HL-60/S4 (cell line): ENCODE results near the gene MUC5B.

Experiments
- in situ Hi-C: fragments of 300-500 bp; cut with MboI; formaldehyde crosslinking; loops from 2 replicates; pipeline ENCODE4 v1.14.3; 2022; ENCODE audit warnings: low sequenced_read_pairs

The MUC5B gene

DNA sequence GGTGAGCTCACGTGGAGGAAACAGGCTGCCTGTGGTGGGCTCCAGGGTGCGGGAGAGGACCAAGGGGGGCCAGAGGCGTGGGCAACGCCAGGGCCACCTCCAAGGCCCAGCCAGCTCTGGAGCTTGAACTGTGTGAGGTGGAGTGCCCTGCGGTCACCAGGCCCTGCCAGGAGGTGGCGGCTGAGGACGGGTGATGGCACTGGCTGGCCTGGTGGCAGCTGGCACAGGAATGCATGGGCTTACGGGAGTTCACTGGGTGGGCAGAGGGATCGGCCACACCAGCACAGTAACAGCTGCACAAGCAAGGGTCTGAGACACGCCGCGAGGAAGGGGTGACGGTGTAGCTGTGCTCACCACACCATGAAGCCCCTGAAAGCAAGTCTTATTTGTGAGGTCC lies 70.8 kb downstream of the MUC5B start:
- in situ Hi-C loops, result no loop called here

DNA sequence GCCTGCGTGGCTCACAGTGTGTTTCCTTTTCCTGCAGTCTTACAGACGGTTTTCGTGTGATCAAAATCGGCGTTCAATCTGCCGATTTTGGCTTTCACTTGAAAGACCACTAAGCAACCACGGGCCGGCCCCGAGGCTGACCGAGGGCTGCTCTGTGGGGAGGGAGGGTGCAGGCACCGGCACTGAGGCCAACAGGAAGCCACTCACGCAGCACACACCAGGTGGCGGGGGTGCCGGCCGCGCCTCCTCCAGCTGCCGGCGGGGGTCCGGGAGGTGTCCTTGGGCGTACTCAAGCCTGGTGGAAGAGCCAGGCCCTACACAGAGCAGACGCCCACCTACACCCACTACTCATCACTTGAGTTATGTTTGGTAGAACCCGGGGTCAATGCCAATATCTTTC lies 72.2 kb downstream of the MUC5B start:
- in situ Hi-C loops, result no loop called here

DNA sequence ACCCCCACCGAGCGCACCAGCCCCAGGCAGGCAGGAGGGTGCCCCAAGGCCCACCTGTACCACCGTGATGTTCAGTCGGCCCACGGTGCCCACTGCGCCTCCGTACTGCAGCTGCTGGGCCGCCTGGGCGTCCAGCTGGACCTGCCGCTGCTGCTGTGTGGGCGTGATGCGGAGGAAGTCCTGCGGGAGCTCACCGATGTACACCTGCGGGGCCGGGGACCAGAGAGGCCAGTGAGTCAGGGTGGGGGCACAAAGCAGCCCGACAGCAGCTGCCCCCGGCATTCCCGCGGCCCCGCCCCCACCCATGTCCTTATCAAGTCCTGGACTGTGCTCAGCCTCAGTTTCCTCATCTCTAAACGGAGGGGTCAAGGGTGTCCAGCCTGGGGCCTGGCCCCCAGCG lies 72.7 kb downstream of the MUC5B start:
- in situ Hi-C loops, result no loop called here

DNA sequence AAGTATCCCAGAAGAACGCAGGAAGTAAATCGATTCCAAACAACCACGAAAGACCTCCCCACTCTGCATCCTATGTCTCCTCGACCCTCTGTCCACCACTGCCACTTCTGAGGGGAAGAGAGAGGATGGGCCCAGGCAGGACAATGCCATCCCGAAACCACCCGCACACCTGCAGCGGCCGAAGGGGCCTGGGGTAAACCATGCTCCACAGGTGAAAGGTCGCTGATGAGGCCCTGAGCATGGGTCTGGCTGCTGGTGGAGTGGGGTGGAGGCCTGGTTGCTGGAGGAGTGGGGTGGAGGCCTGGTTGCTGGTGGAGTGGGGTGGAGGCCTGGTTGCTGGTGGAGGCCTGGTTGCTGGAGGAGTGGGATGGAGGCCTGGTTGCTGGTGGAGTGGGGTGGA lies 73.4 kb downstream of the MUC5B start:
- in situ Hi-C loops, result no loop called here

DNA sequence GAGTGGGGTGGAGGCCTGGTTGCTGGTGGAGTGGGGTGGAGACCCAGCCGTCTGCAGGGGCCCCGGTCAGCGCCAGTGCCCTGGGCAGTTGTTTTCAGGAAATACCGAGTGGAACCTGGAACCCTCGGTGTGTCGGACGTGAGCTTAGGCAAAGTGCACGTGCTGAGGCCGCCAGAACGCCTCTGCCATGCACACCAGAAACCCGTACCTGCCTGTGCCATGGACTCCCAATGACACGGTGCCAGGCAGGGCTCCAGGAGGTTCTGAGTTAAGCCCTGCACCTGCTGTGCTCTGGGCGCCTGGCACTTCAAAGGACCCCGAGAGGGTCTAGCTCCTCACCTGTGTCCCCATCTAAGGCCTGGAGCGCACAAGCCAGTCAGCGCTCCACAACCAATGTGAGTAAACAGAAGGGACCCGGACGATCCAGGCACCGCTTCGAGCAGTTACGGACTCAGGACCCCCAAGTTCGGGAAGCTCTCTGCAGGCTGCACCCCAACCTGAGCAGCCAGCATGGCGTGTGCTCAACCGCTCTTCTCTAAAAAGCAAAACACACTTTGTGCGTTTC lies 74.2 kb downstream of the MUC5B start:
- in situ Hi-C loops, result no loop called here

DNA sequence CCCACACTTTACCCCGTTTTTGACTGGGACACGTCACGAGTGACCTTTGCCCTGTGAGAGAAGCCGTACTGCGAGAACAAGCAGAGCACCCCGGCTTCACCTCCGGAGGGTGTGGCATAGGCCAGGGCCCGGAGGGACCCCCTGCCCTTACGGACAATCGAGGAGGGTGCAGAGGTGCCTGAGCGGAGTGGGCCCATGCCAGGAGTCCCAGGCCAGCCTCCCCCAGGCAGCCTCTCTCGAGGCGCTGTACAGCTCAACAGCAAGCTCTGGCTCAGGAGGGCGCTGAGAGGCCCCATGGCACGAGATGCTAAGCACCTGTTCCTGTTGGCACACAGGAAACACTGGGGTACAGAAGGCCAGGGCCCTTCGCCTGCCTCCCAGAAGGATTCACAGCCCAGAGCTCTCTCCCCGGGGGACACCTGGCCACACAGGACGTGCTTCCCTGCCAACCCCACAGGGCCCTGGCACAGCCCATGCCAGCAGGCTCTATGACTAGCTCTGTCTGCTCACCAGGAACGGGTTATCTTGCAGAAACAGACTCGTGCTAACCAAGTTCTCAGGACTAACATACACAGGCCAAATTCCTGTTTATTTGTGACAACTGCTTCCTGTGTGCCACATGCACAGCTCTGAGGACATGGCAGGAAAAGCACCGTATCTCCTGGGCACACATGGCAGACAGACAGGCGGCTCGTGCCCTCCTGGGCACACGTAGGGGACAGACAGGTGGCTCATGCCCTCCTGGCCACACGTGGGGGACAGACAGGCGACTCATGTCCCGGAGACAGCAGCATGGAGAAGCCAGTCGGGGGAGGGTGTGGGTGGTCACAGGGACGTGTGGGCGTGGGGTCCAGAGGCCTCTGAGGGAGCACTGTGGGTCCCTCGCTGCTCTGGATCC lies 75.0 kb downstream of the MUC5B start:
- in situ Hi-C loops, result no loop called here

DNA sequence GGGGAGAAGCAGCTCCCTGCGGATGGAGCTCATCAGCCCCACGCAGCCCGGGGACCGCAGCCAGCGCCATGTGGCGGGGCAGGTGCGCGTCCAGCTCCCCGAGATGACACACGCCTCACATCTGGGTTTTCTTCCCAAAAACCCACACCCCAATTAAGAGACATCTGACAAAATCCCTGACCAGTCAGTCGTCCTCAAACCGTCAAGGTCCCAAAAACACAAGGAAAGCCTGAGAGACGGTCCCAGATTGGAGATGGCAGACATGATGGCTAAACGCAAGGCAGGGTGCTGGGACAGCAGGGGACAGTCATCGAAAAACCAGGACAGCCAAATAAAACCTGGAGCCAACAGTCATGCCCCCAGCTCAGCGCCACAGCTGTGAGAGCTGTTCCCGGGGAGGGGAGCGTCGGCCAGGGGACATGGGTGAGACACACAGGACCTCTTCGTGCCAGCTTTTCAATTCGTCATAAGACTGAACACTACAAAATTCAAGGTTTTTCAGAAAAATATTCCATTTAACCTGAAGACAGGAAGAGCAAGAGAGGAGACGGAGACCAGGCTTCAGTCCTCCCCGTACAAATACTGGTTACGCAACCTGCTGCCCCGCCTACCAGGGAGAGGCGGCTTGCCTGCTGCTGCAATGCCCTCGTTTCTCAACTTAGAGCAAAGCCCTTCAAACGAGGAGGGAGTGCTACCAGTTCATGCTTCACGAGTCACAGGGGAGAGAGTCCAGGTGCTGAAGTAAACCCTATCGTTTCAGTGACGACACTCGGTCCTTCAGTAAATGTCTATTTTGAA lies 76.0 kb downstream of the MUC5B start:
- in situ Hi-C loops, result no loop called here

DNA sequence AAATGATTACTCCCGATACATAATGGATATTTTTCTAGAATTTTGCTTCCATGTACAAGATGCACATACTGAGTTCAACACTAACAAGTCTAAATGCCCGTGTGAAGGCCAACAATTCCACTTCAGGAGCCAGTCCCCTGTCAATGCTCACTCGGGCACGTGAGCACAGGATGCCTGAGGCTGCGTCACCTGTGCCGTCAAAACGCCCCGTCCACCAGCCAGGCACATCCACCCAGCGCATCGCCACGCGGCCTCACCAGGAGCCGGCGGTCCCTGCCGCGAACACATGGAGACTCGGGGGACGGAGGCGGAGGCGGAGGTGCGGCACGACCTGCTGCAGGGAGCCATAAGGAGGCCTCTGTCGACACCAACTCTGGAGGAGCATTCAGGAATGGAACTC lies 76.8 kb downstream of the MUC5B start:
- in situ Hi-C loops, result no loop called here

DNA sequence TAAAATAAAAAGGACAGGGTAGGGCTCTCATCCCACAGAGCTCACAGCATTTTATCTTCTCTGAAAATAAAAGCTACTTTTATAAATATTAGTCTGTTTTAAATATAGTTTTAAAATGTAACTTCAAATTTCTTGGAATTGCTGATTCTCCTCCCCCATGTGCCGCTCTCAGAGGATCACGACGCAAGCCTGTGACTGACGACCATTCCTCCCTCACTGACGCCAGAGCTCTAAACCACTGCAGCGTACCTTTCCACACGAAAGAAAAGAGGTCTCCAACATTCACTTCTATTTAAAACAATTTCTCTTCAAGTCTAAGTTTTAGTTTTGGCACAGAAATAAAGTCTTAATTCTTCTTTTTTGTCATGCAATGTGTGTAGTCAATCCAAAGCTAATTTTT lies 77.3 kb downstream of the MUC5B start:
- in situ Hi-C loops, result no loop called here

DNA sequence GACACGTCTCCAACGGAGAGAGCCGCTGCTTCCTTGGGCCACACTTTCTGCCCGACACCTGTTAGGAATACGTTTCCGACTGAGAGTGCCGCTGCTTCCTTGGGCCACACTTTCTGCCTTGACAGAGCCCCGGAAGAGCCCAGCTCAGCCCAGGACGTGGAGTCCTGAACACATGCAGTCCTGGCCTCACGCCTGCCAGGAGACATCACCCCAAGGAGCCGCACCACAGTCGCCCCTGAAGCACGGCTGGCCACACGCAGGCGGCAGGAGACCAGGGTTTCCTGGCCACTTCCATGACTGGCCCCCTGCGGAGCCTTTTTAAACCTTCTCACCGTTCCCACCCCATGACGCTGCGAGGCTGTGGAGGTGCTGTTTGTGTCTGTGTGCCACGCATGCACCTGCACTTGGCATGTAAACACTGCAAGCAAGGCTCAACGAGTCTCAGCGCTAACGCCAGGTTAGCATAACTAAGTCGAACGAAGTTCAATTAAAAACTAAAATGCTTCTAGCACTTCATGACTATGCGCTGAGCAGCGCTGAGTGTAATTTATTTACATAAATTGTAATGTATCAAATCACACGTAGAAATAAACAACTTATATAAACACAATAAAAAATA lies 77.8 kb downstream of the MUC5B start:
- in situ Hi-C loops, result no loop called here

DNA sequence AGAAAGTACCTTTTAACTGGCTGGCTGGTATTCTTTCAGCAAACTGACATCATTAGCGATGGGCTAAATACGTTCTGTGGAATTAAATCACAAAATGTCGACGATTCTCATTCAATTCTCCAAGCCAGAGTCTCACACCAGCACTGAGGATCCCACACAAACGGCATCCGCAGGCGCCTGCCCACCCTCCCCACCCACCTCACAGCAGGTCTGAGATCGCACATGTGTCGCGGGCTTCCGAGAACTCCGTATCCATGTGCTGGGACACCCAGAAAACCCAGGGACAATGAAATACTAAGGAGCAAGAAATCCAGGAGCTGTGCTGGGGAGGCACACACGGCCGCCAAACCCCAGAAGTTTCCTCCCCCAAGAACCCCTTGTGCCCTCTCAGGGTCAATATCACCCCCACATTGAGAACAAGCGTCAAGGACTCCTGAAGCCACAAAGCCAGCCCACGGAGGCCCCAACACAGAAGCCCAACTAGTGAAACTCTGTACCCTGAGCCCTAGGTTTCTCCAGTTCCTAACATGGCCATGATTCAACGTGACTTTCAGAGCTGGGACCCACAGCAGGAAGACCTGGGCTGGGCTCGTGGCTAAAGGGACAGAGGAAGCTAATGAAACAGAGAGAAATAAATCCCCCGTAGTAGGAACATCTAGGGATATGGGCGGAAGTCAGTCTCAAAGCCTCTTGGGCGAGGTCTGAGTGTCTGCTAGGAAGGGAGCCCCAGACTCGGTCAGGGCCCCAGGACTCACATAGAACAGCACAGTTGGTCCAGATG lies 78.5 kb downstream of the MUC5B start:
- in situ Hi-C loops, result no loop called here

DNA sequence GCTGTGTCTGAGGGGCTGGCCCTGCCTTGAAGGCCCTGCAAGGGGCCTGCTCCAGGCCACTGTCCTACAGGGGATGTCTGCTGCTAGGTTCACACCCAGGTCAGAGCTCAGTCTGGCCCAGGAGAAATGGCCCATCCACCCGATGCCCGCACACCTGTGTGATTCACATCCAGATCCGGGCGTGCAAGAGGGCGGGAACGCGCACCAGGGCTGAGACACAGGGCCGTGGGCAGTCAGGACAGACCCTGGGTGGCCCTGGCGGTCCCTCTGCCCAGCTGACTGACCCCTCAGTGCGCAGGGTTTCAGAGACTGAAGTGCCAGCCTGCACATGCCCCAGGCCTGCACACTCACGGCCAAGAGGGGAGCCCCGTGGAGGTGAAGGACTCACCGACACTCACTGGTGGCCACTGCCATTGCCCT lies 79.2 kb downstream of the MUC5B start:
- in situ Hi-C loops, result no loop called here

DNA sequence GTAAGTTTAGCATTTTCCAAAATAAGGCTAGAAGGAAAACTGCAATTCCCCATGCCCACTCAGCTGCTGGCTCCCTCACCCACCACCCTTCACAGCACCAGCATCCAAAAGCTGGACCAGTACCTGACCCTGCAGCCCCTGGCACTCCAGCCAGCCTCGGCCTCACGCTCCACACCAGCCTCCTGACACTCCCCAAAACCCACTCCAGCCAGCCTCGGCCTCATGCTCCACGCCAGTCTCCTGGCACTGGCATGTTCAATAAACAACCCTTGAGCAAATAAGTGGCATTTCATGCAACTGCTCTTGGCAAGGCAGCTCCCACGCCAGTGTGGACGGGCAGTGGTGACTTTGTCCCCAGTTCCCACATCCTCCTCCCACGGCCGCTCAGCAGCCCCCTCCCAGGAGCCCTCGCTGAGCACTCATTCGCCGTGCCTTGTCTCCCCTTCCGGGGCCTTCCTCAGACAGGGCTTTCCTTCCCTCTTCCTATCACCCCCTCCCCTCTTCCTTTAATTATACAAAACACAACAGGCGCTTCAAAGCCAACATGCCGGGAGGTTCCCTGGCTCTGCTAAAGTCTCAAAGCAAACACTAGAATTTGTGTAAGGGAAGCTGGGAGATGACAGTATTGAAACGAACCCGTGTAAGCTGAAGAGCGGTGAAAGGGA lies 79.7 kb downstream of the MUC5B start:
- in situ Hi-C loops, result no loop called here

DNA sequence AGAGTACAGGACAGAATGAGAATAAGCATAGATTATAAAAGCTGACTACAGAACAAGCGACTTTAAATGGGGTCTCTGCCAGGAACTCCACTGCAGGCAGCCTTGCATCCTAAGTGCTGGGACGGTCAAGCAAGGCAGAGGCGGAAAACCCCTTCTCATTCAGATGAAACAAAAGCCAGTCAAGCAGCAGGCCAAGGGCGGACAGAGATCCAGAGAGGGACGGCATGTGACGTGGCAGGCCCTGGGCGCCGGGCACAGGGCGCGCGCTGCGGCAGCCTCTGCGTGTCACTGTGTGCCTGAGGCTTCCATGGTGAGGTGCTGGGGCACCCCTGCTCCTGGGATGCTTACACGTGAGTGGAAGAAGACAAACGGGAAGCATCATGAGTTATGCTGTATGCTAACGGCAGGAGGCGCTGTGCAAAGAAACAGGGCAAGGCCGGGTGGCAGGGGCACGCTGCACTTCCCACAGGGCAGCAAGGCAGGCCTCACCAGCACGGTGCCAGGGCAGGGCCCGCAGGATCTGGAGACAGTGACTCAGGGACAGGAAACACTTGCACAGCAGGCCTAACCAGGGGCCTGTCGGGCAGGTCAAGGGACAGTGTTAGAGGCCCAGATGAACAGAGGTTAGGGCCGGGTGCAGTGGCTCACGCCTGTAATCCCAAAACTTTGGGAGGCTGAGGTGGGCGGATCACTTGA lies 80.4 kb downstream of the MUC5B start:
- in situ Hi-C loops, result no loop called here

DNA sequence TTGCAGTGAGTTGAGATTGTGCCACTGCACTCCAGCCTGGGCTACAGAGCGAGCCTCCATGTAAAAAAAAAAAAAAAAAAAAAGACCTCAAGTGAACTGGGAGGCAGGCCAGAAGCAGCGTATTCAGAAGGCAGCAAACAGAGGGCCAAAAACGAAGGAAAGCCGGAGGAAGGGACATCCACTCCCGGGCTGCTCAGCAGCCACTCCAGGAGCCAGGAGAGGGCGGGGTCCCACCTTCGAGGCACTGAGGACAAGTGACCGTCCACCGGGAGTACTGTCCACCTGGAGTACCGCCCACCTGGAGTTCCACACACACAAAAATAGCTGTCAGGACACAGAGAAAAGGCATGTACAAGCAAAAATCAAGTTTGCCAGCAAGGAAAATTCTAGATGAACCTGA lies 81.1 kb downstream of the MUC5B start:
- in situ Hi-C loops, result no loop called here

DNA sequence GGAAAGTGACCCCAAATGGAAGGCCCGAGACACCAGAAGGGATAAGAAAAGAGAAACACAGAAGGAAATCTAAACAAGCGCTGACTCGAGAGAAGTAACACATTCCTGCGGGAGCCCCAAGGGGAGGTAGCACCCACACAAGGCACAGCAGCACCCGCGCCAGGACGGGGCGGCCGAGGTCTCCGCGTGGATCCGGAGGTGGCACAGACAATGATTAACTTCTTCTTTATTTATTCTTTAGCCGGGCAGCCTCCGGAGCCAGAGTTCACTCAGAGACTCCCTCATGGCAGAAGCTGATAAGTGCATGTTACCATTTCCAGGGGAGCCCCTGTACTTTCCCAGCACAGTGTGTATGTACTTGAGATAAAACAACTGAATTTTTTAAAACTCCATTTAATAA lies 81.5 kb downstream of the MUC5B start:
- in situ Hi-C loops, result no loop called here

DNA sequence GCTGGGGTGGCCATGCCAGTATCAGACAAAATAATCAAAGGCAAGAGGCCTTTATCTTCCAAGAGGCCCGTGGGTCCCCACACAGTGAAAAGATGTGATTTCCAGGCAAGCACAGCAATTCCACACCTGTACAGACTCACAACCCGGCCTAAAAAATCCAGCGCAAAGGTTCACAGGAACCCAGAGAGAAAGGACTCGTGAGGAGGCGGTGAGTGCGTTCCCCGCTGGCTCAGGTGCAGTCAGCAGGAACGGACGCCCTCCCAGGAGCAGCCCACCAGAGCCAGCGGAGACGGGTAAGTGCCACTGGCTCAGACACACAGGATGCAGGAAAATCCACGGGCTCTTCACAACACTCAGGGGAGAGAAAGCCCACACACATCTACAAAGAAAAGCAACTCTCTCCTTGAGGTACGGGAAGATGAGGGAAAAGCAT lies 82.2 kb downstream of the MUC5B start:
- in situ Hi-C loops, result no loop called here

DNA sequence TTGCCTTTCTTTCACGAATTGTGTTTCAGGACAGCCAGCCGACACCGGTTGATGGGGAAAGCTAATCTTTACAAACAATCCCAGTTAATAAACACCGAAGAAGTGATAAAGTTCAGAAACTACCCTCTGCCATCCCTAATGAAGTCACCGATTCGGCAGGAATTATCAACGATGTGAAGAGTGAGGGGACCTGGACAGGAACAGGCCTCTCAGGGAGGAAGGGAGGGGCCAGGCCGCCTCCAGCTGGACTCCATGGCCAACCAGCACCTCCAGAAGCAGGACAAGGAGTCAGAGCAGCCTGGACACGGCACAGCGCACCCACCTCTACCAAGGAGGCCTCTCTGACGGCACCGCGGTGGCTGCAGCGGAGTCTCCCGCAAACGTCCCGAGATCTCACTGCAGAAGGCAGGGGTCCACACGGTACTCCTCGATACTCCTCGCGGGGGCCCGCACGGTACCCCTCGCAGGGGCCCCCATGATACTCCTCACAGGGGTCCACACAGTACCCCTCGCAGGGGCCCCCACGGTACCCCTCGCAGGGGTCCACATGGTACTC lies 82.7 kb downstream of the MUC5B start:
- in situ Hi-C loops, result no loop called here
